Skeletal muscle tissue (tissue), 2 donors: Measurements from ENCODE around the gene RGP1. TPM values are rescaled to one million over a fixed set of nuclear protein-coding genes. Genes with fewer than 3 reads are reported as not detected.

Experiments
- small RNA-seq: library from RNA; depleted of rRNA; stranded (forward); fragments of <200 nt; gene quantifications from one replicate; pipeline ENCODE3, GENCODE V24; 2014
- total RNA-seq: library from RNA; depleted of rRNA; stranded (reverse); fragments of >200 nt; gene quantifications from one replicate; pipeline ENCODE4 v1.2.3, GENCODE V29; 2014

Gene RGP1
- total RNA-seq, 1 donor from 2014 or later, result 7.8 TPM

Small RNAs within 50 kb of the gene (small RNA-seq; reads per million reads assigned to genes)
- not detected for gene MIR6853

Other genes starting within 250 kb of the RGP1 start
- gene TESK1, start 144.0 kb upstream of the RGP1 start, total RNA-seq, result 8.4 TPM
- gene CD72, start 130.9 kb upstream of the RGP1 start, total RNA-seq, result 2.1 TPM
- gene SIT1, start 98.4 kb upstream of the RGP1 start, total RNA-seq, result 1.0 TPM
- gene RMRP, start 91.3 kb upstream of the RGP1 start, total RNA-seq, result 118,473 TPM
- gene CCDC107, start 91.0 kb upstream of the RGP1 start, total RNA-seq, result 11.0 TPM
- 0.52 TPM for gene ARHGEF39, start 84.1 kb upstream of the RGP1 start, total RNA-seq
- under 0.01 TPM for gene CA9, start 75.4 kb upstream of the RGP1 start, total RNA-seq
- gene TPM2, start 59.4 kb upstream of the RGP1 start, total RNA-seq, result 4,180 TPM
- 90.8 TPM for gene TLN1, start 17.1 kb upstream of the RGP1 start, total RNA-seq
- 20.9 TPM for gene CREB3, start 16.6 kb upstream of the RGP1 start, total RNA-seq
- gene GBA2, start 59 bp upstream of the RGP1 start, total RNA-seq, result 31.3 TPM
- not detected for gene MSMP, start 5.0 kb downstream of the RGP1 start, total RNA-seq
- gene NPR2, start 42.3 kb downstream of the RGP1 start, total RNA-seq, result 7.3 TPM
- 0.52 TPM for gene SPAG8, start 63.0 kb downstream of the RGP1 start, total RNA-seq
- gene HINT2, start 65.8 kb downstream of the RGP1 start, total RNA-seq, result 25.1 TPM
- gene FAM221B, start 79.4 kb downstream of the RGP1 start, total RNA-seq, result not detected
- gene TMEM8B, start 79.9 kb downstream of the RGP1 start, total RNA-seq, result 2.6 TPM
- gene OR13J1, start 121.1 kb downstream of the RGP1 start, total RNA-seq, result not detected
- gene HRCT1, start 156.9 kb downstream of the RGP1 start, total RNA-seq, result 2.1 TPM
- 1.0 TPM for gene SPAAR, start 160.2 kb downstream of the RGP1 start, total RNA-seq
- gene OR2S2, start 208.9 kb downstream of the RGP1 start, total RNA-seq, result not detected